Calu3 (cell line): ENCODE measurements around the gene TRIM8. TPM values are rescaled to one million over a fixed set of nuclear protein-coding genes. Genes with fewer than 3 reads are reported as not detected.

Experiments
- BruUV-seq: library from RNA; stranded (reverse); fragments of 400-500 nt; replicated peaks from 2 replicates; lab custom pipeline; 2021; lab: Mats Ljungman, UMichigan
- CTCF ChIA-PET: fragments of 300-600 bp; sonication (Branson Sonifier 250); formaldehyde crosslinking; loops from one replicate; lab custom pipeline; 2022; ENCODE audit warnings: antibody characterized with exemption; lab: Charles Lee
- DNase-seq: peaks from one replicate; pipeline ENCODE4 v3.0.0; 2022
- H3K27ac Mint-ChIP-seq: one replicate; pipeline ENCODE4 v1.8.0; 2022; ENCODE audit warnings: mixed read lengths; ENCODE audit not compliant: unreplicated experiment
- H3K27me3 Mint-ChIP-seq: one replicate; pipeline ENCODE4 v1.8.0; 2022; ENCODE audit warnings: mixed read lengths; ENCODE audit not compliant: unreplicated experiment
- H3K36me3 Mint-ChIP-seq: one replicate; pipeline ENCODE4 v1.8.0; 2022; ENCODE audit warnings: mild to moderate bottlenecking, moderate library complexity, mixed read lengths; ENCODE audit not compliant: insufficient read depth, unreplicated experiment
- H3K4me1 Mint-ChIP-seq: one replicate; pipeline ENCODE4 v1.8.0; 2022; ENCODE audit warnings: mild to moderate bottlenecking, low read depth, mixed read lengths; ENCODE audit not compliant: unreplicated experiment
- H3K4me3 Mint-ChIP-seq: one replicate; pipeline ENCODE4 v1.8.0; 2022; ENCODE audit warnings: mild to moderate bottlenecking, low read depth, moderate library complexity, mixed read lengths; ENCODE audit not compliant: unreplicated experiment
- H3K9me3 Mint-ChIP-seq: one replicate; pipeline ENCODE4 v1.8.0; 2022; ENCODE audit warnings: low read depth, mixed read lengths; ENCODE audit not compliant: unreplicated experiment
- CTCF ChIP-seq: fragments of 200-600 bp; IDR thresholded peaks from one replicate; pipeline ENCODE4 v1.8.0; 2022; ENCODE audit warnings: antibody characterized with exemption; ENCODE audit not compliant: unreplicated experiment
- intact Hi-C: fragments of 100-400 bp; cut with micrococcal nuclease; formaldehyde crosslinking; loops from one replicate; pipeline ENCODE4 v1.10.0; 2022; ENCODE audit not compliant: unreplicated experiment
- total RNA-seq: library from RNA; stranded (reverse); gene quantifications from 2 replicates; pipeline ENCODE4 v1.2.3, GENCODE V29; 2022

Gene TRIM8
- total RNA-seq, 1 experiment from 2014 or later: 52.1 TPM

DNA sequence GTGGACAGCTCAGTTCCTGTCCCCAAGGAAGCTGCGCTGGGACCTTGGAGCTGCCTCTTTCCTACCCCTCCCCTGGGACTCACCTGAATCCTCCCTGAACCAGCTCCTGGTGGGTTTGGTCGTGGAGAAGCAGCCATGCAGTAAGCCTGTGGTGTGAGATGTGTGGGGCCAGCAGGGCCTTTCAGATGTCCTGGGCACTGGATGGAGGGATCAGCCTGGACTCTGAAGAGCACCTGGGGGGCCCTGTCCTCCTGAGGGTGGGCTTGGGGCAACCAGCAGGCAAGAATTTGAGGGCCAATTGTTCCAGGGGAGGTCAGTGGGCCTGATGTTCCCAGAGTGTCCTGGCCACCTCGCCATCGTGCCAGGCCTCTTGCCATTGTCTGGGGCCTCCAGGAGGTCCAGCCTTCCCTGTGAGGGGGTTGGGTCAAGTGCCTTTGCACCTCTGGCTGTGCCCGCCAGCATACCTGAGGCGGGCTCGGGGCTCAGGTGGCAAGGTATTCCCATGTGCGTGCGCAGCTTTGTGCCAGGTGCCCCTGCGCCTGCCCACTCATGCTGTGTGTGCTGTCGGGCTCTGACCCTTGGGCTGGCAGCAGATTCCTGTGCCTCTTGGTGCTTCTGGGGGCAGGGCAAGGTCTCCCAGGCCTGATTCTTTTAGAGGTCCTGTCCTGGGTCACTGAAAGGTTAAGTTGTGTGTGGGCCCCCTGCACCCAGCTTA is 7.3 kb downstream of the TRIM8 start:
- BruUV-seq: no TSS peak
- TF ChIP-seq CTCF: no peak
- H3K36me3 Mint-ChIP-seq: peaks cover 24% of the 10 kb centered on the region
- H3K4me1 Mint-ChIP-seq: peaks cover 22% of the 10 kb centered on the region
- no peaks in the 10 kb centered on the region for H3K9me3 Mint-ChIP-seq
- DNase-seq: no peak
- H3K4me3 Mint-ChIP-seq: no peak overlapping the region
- CTCF ChIA-PET: no interaction called here
- no peaks in the 10 kb centered on the region for H3K27me3 Mint-ChIP-seq
- intact Hi-C loops: no loop called here
- H3K27ac Mint-ChIP-seq: no peak overlapping the region

DNA sequence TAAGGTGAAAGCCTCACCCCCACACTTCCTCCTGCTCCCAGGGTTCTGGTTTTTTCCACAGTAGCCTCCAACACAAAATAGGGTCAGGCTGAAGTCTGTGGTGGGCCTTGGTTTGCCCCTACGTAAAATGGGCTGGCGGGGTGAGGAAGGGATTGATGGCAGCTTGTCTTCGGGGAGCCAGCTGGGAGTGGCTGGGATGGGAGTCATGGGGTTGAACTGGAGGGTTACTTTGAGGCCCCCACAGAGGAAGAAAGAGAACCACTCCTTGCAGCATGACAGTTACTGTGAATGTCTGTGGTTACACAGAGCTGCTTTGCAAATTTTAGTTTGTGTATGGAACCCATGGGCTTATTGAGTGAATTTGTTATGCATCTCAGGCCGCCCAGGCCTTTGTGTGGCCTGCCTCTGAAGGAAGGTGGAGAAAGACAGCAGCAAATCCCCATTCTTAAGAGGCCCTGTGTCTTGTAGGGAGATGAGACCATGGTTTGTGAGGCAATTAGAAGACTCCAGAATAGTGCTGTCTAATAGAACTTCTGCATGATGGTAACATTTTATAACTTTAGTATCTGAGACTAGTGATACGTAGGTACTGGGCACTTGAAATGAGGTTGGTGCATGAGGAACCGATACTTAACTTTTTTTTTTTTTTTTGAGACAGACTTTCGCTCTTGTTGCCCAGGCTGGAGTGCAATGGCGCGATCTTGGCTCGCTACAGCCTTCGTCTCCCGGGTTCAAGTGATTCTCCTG is 8.1 kb downstream of the TRIM8 start:
- Mint-ChIP-seq H3K4me3 (no peak overlapping the region), H3K4me1 (peaks cover 17% of the 10 kb centered on the region), H3K9me3 (no peaks in the 10 kb centered on the region), H3K27me3 (no peaks in the 10 kb centered on the region), H3K36me3 (peaks cover 24% of the 10 kb centered on the region), H3K27ac (no peak overlapping the region)
- DNase-seq: no peak
- BruUV-seq: no TSS peak
- no peak for TF ChIP-seq CTCF
- CTCF ChIA-PET: no interaction called here
- intact Hi-C loops: no loop called here

DNA sequence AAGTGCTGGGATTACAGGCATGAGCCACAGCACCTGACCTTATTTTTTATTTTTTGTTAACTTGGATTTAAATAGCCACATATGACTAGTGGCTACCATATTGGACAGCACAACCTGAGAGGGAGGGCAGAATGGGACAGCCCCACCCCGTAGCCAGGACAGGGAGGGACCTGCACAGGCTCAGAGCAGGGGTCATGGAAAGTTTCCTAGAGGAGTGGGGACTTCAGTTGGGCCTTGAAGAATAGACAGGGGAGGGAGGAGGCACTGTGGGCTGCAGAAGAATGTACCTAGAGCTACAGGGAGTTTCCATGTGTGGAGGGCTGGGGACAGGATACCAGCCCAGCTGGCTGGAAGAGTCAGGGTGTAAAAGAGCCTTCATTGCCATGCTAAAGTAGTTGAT is 8.8 kb downstream of the TRIM8 start:
- no peak overlapping the region for H3K4me3 Mint-ChIP-seq
- H3K27ac Mint-ChIP-seq: no peak overlapping the region
- H3K36me3 Mint-ChIP-seq: peaks cover 31% of the 10 kb centered on the region
- H3K4me1 Mint-ChIP-seq: peaks cover 19% of the 10 kb centered on the region
- intact Hi-C loops: no loop called here
- BruUV-seq: no TSS peak
- CTCF ChIA-PET: no interaction called here
- DNase-seq: no peak
- H3K9me3 Mint-ChIP-seq: no peaks in the 10 kb centered on the region
- H3K27me3 Mint-ChIP-seq: no peaks in the 10 kb centered on the region
- TF ChIP-seq CTCF: no peak

- CTCF ChIA-PET: interaction anchor here (0.6 kb wide), 1 partner anchor 19 kb away, joined by 4 read pairs; no protein-coding TSS in a partner anchor
- no TSS peak for BruUV-seq
- peaks cover 16% of the 10 kb centered on the region for H3K4me1 Mint-ChIP-seq
- no peaks in the 10 kb centered on the region for H3K27me3 Mint-ChIP-seq
- DNase-seq: no peak
- H3K4me3 Mint-ChIP-seq: no peak overlapping the region
- H3K36me3 Mint-ChIP-seq: peaks cover 39% of the 10 kb centered on the region
- no peak for TF ChIP-seq CTCF
- H3K9me3 Mint-ChIP-seq: no peaks in the 10 kb centered on the region
- intact Hi-C loops: no loop called here
- no peak overlapping the region for H3K27ac Mint-ChIP-seq
Measured at GRCh38 chr10:102654566-102654965, 10.3 kb downstream of the TRIM8 start.
